Upper lobe of left lung (tissue), 4 donors: Measurements from ENCODE around the gene SOX12.

ENCODE experiments used
- POLR2A ChIP-seq, 4 donors: fragments of 450-650 bp; IDR thresholded peaks; one replicate each; pipeline ENCODE4 v1.5.1; 2016 to 2017; ENCODE audit warnings: antibody characterized with exemption in 4 of 4, mild to moderate bottlenecking in 2 of 4
- TF ChIP-seq, protein P1 (sequence below), 6 experiments: fragments of 450-650 bp in 4 of 6; fragments of 200-600 bp in 2 of 6; sonication (generic) in 2 of 6; IDR thresholded peaks; one replicate each; pipeline ENCODE4 v1.5.1; 2016 to 2019; ENCODE audit warnings: antibody characterized with exemption in 6 of 6

DNA sequence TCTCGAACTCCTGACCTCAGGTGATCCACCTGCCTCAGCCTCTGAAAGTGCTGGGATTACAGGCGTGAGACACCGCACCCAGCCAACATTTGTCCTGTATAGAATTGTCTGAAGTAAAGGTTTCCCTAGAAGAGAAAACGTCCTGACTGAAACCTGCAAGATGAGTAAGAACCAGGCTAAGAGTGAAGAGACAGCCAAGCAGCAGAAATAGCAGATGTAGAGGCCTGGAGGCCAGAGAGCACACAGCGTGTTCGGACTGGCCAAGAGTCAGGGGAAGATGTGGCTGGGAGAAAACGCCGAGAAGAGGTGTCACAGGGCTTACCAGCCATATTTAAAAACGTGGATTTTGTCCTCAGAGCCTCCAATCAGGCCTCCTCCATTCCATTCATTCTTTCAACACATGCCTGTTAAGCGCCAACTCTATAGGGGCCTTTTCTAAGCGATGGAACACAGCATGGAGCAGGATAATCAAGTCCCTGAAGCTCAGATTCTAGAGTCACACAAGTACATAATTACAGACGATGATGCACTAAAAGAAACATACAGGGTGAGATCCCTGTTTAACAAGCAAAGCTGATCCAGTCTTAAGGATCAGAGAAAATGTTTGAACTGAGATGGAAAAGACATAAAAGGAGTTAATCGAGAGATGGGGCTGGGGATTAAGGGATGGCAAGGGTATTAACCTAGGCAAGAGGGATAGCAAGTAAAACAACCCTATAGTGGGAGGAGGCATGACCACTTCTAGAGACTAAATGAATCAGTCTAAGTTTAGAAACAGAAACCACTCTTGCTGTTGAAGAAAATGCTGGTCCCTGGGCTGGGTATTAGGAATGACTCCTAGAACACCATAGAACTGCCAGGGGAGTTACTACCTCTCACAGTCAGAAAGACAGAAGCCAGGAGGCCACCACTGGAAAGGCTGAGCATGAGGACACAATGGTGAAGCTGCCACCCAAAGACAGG, 23.2 kb upstream of the SOX12 start:
- no peak for TF ChIP-seq POLR2A (IDR thresholded peaks at IDR 0.05)
- TF ChIP-seq, protein P1, sequence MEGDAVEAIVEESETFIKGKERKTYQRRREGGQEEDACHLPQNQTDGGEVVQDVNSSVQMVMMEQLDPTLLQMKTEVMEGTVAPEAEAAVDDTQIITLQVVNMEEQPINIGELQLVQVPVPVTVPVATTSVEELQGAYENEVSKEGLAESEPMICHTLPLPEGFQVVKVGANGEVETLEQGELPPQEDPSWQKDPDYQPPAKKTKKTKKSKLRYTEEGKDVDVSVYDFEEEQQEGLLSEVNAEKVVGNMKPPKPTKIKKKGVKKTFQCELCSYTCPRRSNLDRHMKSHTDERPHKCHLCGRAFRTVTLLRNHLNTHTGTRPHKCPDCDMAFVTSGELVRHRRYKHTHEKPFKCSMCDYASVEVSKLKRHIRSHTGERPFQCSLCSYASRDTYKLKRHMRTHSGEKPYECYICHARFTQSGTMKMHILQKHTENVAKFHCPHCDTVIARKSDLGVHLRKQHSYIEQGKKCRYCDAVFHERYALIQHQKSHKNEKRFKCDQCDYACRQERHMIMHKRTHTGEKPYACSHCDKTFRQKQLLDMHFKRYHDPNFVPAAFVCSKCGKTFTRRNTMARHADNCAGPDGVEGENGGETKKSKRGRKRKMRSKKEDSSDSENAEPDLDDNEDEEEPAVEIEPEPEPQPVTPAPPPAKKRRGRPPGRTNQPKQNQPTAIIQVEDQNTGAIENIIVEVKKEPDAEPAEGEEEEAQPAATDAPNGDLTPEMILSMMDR (IDR thresholded peaks at IDR 0.05): no peak
